GM12878 (cell line): ENCODE data around the gene DNASE2. TPM values are rescaled to one million over a fixed set of nuclear protein-coding genes. Genes with fewer than 3 reads are reported as not detected.

Source experiments
- ATAC-seq: fragments of 200-7000 bp; cut with Tn5 transposase; 3 replicates; pipeline ENCODE4 v1.9.1; 2020; ENCODE audit warnings: mild to moderate bottlenecking, moderate library complexity
- BruUV-seq: library from RNA; stranded (reverse); fragments of 400-500 nt; replicated peaks from 2 replicates; lab custom pipeline; 2021; lab: Mats Ljungman, UMichigan
- CTCF ChIA-PET: fragments of 300-600 bp; sonication (Branson Sonifier 250); formaldehyde crosslinking; extraction: SDS; loops from one replicate; lab custom pipeline; 2021; ENCODE audit warnings: inconsistent platforms; lab: Yijun Ruan, JAX
- POLR2A ChIA-PET: fragments of 350-600 bp; formaldehyde crosslinking; extraction: SDS; loops from one replicate; lab custom pipeline; 2021; ENCODE audit warnings: inconsistent platforms; lab: Charles Lee
- RAD21 ChIA-PET: fragments of 300-600 bp; sonication (Branson Sonifier 250); formaldehyde crosslinking; loops from one replicate; lab custom pipeline; 2023; ENCODE audit warnings: antibody characterized with exemption; ENCODE audit not compliant: unreplicated experiment; lab: Charles Lee
- SMC1A ChIA-PET: fragments of 300-600 bp; sonication (Branson Sonifier 250); formaldehyde crosslinking; loops from one replicate; lab custom pipeline; 2023; ENCODE audit not compliant: unreplicated experiment, uncharacterized antibody; lab: Charles Lee
- DNase-seq: peaks from one replicate; pipeline ENCODE4 v3.0.0-alpha.2; 2011; ENCODE audit warnings: low read depth, low spot score
- FAIRE-seq: peaks from 3 replicates; lab custom pipeline; 2011; peaks lifted over from hg19 to GRCh38; lab: Jason Lieb, UNC
- H2AFZ ChIP-seq: 2 replicates; pipeline ENCODE4 v1.6.0; 2011; ENCODE audit warnings: low read depth, low read length, control low read depth; ENCODE audit not compliant: control insufficient read depth
- H3K27ac ChIP-seq: 2 replicates; pipeline ENCODE4 v1.5.1; 2011; ENCODE audit warnings: control low read depth; ENCODE audit not compliant: control insufficient read depth, insufficient read depth
- H3K27me3 ChIP-seq, 2 experiments: replicated peaks in 1 of 2; 2 replicates each; pipeline versions ENCODE4 v1.6.0 to v1.6.1; 2011; ENCODE audit warnings: low read length in 1 of 2; ENCODE audit not compliant: control insufficient read depth in 2 of 2, insufficient read depth in 2 of 2
- H3K36me3 ChIP-seq, 2 experiments: 2 replicates each; pipeline ENCODE4 v1.5.1; 2011; ENCODE audit warnings: low read length in 1 of 2; ENCODE audit not compliant: control insufficient read depth in 2 of 2, insufficient read depth in 2 of 2
- H3K4me1 ChIP-seq: 2 replicates; pipeline ENCODE4 v1.6.1; 2011; ENCODE audit warnings: mild to moderate bottlenecking, low read length, moderate library complexity, mixed read lengths; ENCODE audit not compliant: control insufficient read depth, insufficient read depth
- H3K4me2 ChIP-seq: 2 replicates; pipeline ENCODE4 v1.6.0; 2011; ENCODE audit warnings: control low read depth; ENCODE audit not compliant: control insufficient read depth, insufficient read depth
- H3K4me3 ChIP-seq: fragments of 200-600 bp; sonication (generic); 2 replicates; pipeline ENCODE4 v1.5.1; 2016
- H3K79me2 ChIP-seq: 2 replicates; pipeline ENCODE4 v1.6.0; 2011; ENCODE audit warnings: low read length; ENCODE audit not compliant: control insufficient read depth, insufficient read depth
- H3K9ac ChIP-seq: 2 replicates; pipeline ENCODE4 v1.8.0; 2011; ENCODE audit warnings: low read length, control low read depth, mixed read lengths; ENCODE audit not compliant: control insufficient read depth, insufficient read depth
- H3K9me3 ChIP-seq: replicated peaks from 3 replicates; pipeline ENCODE4 v1.5.1; 2011; ENCODE audit warnings: mild to moderate bottlenecking, low read length; ENCODE audit not compliant: control insufficient read depth, insufficient read depth
- H4K20me1 ChIP-seq: 2 replicates; pipeline ENCODE4 v1.6.0; 2011; ENCODE audit not compliant: control insufficient read depth, insufficient read depth
- JUND ChIP-seq: IDR thresholded peaks from 2 replicates; pipeline ENCODE4 v1.6.1; 2012; ENCODE audit warnings: low read depth, mild to moderate bottlenecking, low read length, improper control_type of control experiment, moderate library complexity
- MAX ChIP-seq: IDR thresholded peaks from 2 replicates; pipeline ENCODE4 v1.6.1; 2012; ENCODE audit warnings: low read depth, low read length, improper control_type of control experiment
- PKNOX1 ChIP-seq: fragments of 450-650 bp; IDR thresholded peaks from 2 replicates; pipeline ENCODE4 v1.6.1; 2016; ENCODE audit warnings: mild to moderate bottlenecking
- RFX5 ChIP-seq: IDR thresholded peaks from 2 replicates; pipeline ENCODE4 v1.6.1; 2011; ENCODE audit warnings: low read depth, low read length, improper control_type of control experiment
- WRNIP1 ChIP-seq: IDR thresholded peaks from 2 replicates; pipeline ENCODE4 v1.6.1; 2011; ENCODE audit warnings: low read depth, low read length, improper control_type of control experiment, borderline replicate concordance
- ZBED1 ChIP-seq: IDR thresholded peaks from 2 replicates; pipeline ENCODE4 v1.6.1; 2016; ENCODE audit warnings: borderline replicate concordance
- ZNF384 ChIP-seq: IDR thresholded peaks from 2 replicates; pipeline ENCODE4 v1.6.1; 2012; ENCODE audit warnings: low read depth, mild to moderate bottlenecking, low read length, improper control_type of control experiment, borderline replicate concordance
- WGBS: methylation state at CpG from one replicate; pipeline ENCODE4 v1.1.6; 2016; ENCODE audit warnings: low lambda C conversion rate; ENCODE audit not compliant: insufficient replicate concordance, insufficient coverage; ENCODE audit errors: missing lambda C conversion rate; 5-methylcytosine and 5-hydroxymethylcytosine counted together
- in situ Hi-C: fragments of 300-500 bp; cut with MboI; formaldehyde crosslinking; loops from 9 replicates; pipeline ENCODE4 v1.14.3; 2018; ENCODE audit warnings: mixed read lengths
- intact Hi-C: fragments of 100-400 bp; cut with micrococcal nuclease; formaldehyde crosslinking; loops from one replicate; pipeline ENCODE4 v1.14.2; 2022; ENCODE audit not compliant: unreplicated experiment
- polyA plus RNA-seq, 11 experiments: library from polyadenylated mRNA; depleted of rRNA in 4 of 11; unstranded in 6 of 11; stranded (reverse) in 5 of 11; fragments of >200 nt; fragmentation: Nextera tagmentation in 4 of 11; fragmentation: Illumina TruSeq in 1 of 11; extraction: Ambion mirVana in 4 of 11; extraction: Trizol in 1 of 11; gene quantifications; 1 replicate in 1 of 11; 2 replicates in 10 of 11; pipeline versions ENCODE4 v1.2.1 to v1.2.3, GENCODE V29; 2011 to 2016; ENCODE audit warnings: inconsistent platforms in 2 of 11, missing spikeins in 2 of 11, low read depth in 1 of 11
- total RNA-seq, 4 experiments: library from RNA; depleted of rRNA in 3 of 4; stranded (reverse); fragments of >200 nt in 3 of 4; fragmentation: Illumina TruSeq in 1 of 4; extraction: Trizol in 1 of 4; gene quantifications; 2 replicates each; pipeline versions ENCODE4 v1.2.1 to v1.2.3, GENCODE V29; 2013 to 2021

The DNASE2 gene
- total and polyA plus RNA-seq, 10 of the 15 experiments (the other 5 are each of a cell fraction or from before 2014, with no cell fraction given) = 4.9 to 32.1 (median 22.0) TPM

GRCh38 chr19:12913011-12913561, 31.8 kb upstream of the DNASE2 start:
- 68% methylated on average over 22 of the region's 22 CpGs for WGBS
- intact Hi-C loops = no loop called here
- no peak for FAIRE-seq
- H3K9ac ChIP-seq = no peak overlapping the region
- H2AFZ ChIP-seq = no peak overlapping the region; the same call in 1 of the 2 replicates
- H4K20me1 ChIP-seq = no peaks in the 10 kb centered on the region
- H3K36me3 ChIP-seq = no peaks in the 10 kb centered on the region
- no peak for ATAC-seq
- no peak overlapping the region for H3K4me2 ChIP-seq
- H3K4me3 ChIP-seq = no peak overlapping the region
- RAD21 ChIA-PET = no interaction called here
- CTCF ChIA-PET = interaction anchor here (0.8 to 4.8 kb wide), 3 partner anchors 12 to 149 kb away, joined by 3 to 23 read pairs (median 11); no protein-coding TSS in a partner anchor
- no peaks in the 10 kb centered on the region for H3K27me3 ChIP-seq
- SMC1A ChIA-PET = interaction anchor here (0.9 to 1.8 kb wide), 3 partner anchors 14 to 47 kb away, joined by 3 to 5 read pairs (median 5); no protein-coding TSS in a partner anchor
- in situ Hi-C loops = no loop called here
- H3K9me3 ChIP-seq = no peaks in the 10 kb centered on the region; the same call in 2 of the 3 replicates
- POLR2A ChIA-PET = interaction anchor here (0.7 to 2.4 kb wide), 4 partner anchors 11 to 48 kb away, joined by 4 to 8 read pairs (median 5); partner anchors contain the start of gene FARSA
- TF ChIP-seq WRNIP1 (no peak), ZBED1 (no peak), PKNOX1 (no peak), ZNF384 (no peak), RFX5 (no peak), JUND (no peak), MAX (no peak)
- no TSS peak for BruUV-seq
- DNase-seq = no peak
- H3K79me2 ChIP-seq = no peaks in the 10 kb centered on the region
- peaks cover 7% of the 10 kb centered on the region for H3K4me1 ChIP-seq
- H3K27ac ChIP-seq = no peak overlapping the region
